NCI-H510A treated with DMSO at 0.1 percent for 48 hours (cell line): ENCODE data around the gene ZNF174.

Source experiments
- DNase-seq: peaks from one replicate; lab custom pipeline; 2025; lab: John Stamatoyannopoulos, UW

The ZNF174 gene

DNA sequence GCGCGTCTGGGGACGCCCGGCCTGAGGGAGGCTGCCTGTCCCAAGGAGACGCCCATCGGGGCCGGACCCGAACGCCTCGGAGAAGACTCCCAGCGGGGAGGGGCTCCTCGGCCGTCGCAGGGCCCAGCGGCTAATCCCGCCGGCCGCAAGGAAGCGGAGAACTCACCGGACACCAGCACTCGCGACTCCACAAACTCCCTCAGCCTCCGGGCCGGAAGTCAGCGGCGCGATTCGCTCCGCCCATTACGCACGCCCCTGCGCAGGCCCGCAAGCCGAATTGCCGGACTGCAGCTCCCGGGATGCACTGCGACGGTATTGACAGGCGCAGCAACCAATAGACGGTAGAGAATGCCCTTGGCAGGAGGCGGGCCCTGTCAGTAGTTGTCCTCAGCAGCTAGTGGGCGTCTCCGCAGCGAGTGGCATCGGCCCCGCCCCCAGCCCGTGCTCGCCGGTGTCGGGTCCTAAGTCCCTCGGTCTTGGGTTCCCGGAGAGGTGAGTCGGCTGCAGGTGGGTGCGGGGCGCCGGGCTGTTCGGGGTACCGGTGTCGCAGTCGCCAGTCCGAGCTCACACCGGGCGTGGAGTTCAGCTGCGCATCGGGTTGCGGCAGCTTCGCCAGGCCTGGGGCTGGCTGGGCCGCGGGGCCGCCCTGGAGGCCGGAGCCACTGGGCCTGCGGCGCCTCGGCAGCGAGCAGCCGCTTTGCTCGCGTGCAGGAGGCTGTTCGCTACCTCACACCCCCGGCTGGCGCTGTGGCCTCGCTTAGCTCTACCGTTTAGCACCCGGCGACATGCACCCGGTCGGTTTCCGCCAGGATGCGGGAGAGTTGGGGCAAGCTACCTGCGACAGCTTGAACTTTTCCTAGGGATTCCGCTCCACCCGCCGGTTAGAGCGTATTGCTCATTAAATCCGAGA is at the start of gene ZNF174, which contains the start of gene ZSCAN32:
Gene ZNF174, plus strand, starts transcription at position 437 of the 910 bp plus-strand sequence. CDS start 790 bp downstream, outside the sequence.
Gene ZSCAN32, minus strand, starts transcription at position 226 of the 910 bp plus-strand sequence. CDS start 3,447 bp downstream, outside the sequence.
- DNase-seq: peak; percentile 91

DNA sequence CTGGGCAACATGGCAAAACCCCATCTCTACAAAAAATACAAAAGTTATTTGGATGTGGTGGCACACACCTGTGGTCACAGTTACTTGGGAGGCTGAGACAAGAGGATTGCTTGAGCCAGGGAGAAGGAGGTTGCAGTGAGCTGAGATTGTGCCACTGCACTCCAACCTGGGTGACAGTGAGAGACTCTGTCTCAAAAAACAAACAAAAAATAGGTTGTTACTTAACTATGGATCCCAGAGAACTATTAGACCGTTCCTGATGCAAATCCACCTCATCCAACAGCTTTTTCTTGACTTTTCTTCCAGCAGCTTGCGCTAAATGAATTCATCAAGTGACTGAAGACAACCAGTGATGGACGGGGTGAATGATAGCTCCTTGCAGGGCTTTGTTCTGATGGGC is 45.4 kb upstream of the ZNF174 start, which contains the start of gene OR2C1:
Gene OR2C1, plus strand, starts transcription at position 301 of the 400 bp plus-strand sequence. Its CDS starts 52 bp downstream, at position 353.
- DNase-seq: no peak

DNA sequence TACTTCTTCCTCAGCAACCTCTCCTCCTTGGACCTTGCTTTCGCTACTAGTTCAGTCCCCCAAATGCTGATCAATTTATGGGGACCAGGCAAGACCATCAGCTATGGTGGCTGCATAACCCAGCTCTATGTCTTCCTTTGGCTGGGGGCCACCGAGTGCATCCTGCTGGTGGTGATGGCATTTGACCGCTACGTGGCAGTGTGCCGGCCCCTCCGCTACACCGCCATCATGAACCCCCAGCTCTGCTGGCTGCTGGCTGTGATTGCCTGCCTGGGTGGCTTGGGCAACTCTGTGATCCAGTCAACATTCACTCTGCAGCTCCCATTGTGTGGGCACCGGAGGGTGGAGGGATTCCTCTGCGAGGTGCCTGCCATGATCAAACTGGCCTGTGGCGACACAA is 44.9 kb upstream of the ZNF174 start:
- DNase-seq: no peak

GRCh38 chr16:3358871-3359270 is 42.1 kb upstream of the ZNF174 start:
- no peak for DNase-seq

- DNase-seq: no peak
Measured at GRCh38 chr16:3362931-3363330, 38.1 kb upstream of the ZNF174 start.

DNA sequence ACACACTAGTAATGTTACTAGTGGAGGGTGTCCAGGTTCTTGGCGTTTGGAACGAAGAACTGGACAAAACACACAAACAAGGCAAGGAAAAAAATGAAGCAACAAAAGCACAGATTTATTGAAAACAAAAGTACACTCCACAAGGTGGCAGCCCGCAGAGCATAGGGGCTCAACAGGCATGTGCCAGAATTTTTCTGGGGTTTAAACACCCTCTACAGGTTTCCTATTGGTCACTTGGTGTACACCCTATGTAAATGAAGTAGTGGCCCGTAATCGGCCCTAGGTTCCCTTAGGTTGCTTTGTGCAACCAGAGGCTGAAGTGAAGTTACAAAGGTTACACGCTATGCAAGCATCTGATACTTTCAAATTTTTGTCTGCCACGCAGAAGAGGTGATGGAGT is 37.2 kb upstream of the ZNF174 start:
- no peak for DNase-seq

- DNase-seq: peak; percentile 89
Measured at GRCh38 chr16:3364774-3365427, 36.1 kb upstream of the ZNF174 start.

DNA sequence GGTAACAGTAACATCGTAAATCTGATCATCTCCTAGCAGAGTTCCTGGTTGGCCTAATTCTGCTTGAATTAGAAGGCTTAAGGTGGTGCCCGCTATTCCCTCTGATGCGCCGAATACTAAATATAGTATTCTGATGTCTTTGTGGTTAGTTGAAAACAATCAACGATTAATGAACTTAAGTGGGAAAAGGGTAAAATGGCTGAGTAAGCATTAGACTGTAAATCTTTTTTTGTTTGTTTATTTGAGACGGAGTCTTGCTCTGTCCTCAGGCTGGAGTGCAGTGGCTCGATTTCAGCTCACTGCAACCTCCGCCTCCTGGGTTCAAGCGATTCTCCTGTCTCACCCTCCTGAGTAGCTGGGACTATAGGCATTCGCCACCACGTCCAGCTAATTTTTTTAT is 31.9 kb upstream of the ZNF174 start:
- no peak for DNase-seq

DNA sequence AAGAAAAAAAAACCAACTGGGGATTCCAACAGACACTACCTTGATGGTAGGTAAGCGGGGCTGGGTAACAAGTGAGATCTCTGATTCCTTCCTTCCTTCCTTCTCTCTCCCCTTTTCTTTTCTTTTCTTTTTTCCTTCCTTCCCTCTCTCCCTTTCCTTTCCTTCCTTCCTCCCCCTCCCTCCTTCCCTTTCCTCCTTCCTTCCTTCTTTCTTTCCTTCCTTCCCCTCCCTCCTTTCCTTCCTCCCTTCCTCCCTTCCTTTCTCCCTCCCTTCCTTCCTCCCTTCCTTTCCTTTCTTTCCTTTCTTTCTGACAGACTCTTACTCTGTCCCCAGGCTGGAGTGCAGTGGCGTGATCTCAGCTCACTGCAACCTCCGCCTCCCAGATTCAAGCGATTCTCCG is 25.3 kb upstream of the ZNF174 start:
- no peak for DNase-seq

DNA sequence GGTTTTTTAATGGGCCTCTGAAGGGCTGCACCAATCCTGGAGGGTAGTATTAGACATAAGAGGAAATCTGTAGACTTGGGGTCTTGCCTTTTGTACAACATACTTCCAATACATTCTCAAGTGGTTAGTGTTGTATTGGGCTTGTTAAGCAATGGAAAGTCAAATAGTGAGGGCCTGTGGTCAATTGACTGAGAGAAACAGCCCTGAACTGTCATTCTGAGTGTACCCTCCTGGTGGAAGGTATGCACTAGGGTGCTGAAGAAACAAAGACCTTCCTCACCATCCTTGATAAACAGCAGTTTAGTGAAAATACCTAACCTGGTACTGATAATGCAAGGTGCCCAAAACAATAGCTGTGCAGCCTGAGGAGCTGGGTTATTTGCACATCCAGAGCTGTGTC is 23.1 kb upstream of the ZNF174 start:
- DNase-seq: no peak

DNA sequence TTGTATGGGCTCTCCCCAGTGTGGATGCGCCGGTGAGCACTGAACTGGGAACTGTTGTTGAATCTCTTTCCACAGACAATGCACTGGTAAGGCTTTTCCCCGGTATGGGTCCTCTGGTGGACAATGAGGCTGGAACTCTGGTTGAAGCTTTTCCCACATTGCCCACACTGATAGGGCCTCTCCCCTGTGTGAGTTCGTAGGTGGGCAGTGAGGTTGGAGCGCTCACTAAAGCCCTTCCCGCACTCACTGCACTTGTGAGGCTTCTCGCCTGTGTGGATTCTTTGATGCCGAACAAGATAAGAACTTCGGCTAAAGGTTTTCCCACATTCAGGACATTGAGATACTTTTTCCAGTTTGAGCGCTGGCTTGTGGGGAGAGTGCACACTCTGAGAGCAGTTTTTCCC is 18.0 kb upstream of the ZNF174 start:
- no peak for DNase-seq

- DNase-seq: no peak
Measured at GRCh38 chr16:3388325-3388724, 12.7 kb upstream of the ZNF174 start.

- no peak for DNase-seq
Measured at GRCh38 chr16:3389663-3390338, 11.2 kb upstream of the ZNF174 start.

GRCh38 chr16:3400446-3400778 is 603 bp upstream of the ZNF174 start:
- no peak for DNase-seq

DNA sequence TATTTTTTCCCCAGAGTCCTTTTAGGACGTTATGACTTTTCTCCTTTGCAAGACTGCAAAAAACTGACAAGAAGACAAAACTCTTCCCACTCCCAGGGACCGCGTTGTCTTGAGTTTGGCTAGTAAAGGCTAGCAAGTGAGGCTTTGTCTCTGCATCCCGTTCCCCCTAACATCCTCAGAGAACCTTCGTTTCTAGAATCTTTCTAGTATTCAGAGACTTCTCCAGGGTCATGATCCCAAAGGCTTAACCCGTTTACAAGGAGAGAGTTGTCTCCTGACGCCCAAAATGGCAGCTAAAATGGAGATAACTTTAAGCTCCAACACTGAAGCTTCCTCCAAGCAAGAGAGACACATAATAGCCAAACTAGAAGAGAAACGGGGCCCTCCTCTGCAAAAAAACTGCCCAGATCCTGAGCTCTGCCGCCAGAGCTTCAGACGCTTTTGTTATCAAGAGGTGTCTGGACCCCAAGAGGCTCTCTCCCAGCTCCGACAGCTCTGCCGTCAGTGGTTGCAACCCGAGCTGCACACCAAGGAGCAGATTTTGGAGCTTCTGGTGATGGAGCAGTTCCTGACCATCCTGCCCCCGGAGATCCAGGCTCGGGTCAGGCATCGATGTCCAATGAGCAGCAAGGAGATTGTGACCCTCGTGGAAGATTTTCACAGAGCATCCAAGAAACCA is 843 bp downstream of the ZNF174 start:
- DNase-seq: no peak

- DNase-seq: no peak
Measured at GRCh38 chr16:3408561-3409197, 7.7 kb downstream of the ZNF174 start.

GRCh38 chr16:3413730-3414379 is 12.8 kb downstream of the ZNF174 start:
- no peak for DNase-seq

DNA sequence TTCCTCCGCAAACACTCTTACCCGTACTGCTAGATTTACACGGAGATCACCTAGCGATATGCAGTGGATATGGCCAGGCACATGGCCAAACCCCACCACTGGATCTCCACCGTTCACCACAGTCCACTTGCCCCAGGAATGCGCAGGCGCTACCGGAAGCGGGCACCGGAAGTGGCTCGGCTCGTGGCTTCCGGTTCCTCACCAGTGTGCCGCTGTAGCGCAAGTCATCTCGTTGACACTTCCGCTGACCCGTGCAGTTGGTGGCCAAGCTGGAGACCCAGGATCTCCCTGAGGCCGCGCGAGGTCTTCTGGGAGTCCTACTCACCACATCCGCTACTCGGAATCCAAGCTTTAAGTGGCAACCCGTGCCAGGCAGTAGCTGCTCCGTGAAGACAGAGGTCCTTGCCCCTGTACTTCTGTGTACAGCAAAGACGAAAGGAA is 30.8 kb downstream of the ZNF174 start:
- no peak for DNase-seq

DNA sequence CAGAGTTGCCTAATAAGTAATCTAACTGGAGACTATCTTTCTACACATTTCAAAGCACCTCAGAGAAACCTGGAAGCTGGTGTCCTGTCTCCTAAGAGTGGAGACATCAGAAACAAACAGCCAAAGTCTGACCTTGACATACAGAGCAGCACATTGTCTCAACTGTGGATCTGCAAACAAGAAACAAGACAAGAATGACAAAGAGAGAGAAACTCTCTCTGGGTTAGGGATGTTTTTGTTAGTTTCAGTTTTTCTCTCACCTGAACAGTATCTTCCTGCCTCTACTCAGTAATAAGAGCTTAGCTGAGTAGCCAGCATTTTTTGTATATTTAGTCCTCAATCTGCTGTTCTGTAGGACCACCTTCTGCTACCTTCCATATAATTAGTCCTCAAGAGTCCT is 33.4 kb downstream of the ZNF174 start:
- no peak for DNase-seq

GRCh38 chr16:3439637-3440036 is 38.6 kb downstream of the ZNF174 start:
- DNase-seq: no peak
